ENCODE results near the gene KRTAP10-2.
"Not testable (repeated sequence)": the region's sequence is repeated elsewhere in the genome, so short reads cannot be mapped to it uniquely, and the experiment has no call there.

Gene KRTAP10-2

GRCh38 chr21:44551340-44551961 is at the start of gene KRTAP10-2:
Gene KRTAP10-2 (minus strand): TSS chr21:44551505. CDS start chr21:44551458, 47 bp downstream.
- Histone ChIP-seq H3K4me1 (ENCODE audit: insufficient read depth, low read length) (no peaks in the 10 kb centered on the region), H3K9me3 (ENCODE audit: low read length) (no peaks in the 10 kb centered on the region), H3K27me3 (ENCODE audit: control insufficient read depth in 1 of 2, insufficient read depth in 2 of 2, low read length in 2 of 2) (no peaks in the 10 kb centered on the region), H3K36me3 (ENCODE audit: insufficient read depth, low read length) (no peaks in the 10 kb centered on the region), H3K9ac (ENCODE audit: low read length) (no peak within 1 kb of the TSS), H3K4me3 (ENCODE audit: low read depth in 1 of 2, low read length in 2 of 2) (no peak within 1 kb of the TSS), H3K27ac (ENCODE audit: low read depth, low read length) (no peak within 1 kb of the TSS)

- H3K36me3 ChIP-seq (ENCODE audit: insufficient read depth, low read length); H3K27ac ChIP-seq (ENCODE audit: low read depth, low read length); H3K9ac ChIP-seq (ENCODE audit: low read length); H3K4me1 ChIP-seq (ENCODE audit: insufficient read depth, low read length); H3K4me3 ChIP-seq (ENCODE audit: low read depth in 1 of 2, low read length in 2 of 2); H3K9me3 ChIP-seq (ENCODE audit: low read length): not testable (repeated sequence)
- peaks cover 0 to 19% of the 10 kb centered on the region in 2 donors for H3K27me3 ChIP-seq (ENCODE audit: control insufficient read depth in 1 of 2, insufficient read depth in 2 of 2, low read length in 2 of 2)
Measured at GRCh38 chr21:44601091-44601490, 49.8 kb upstream of the KRTAP10-2 start.

GRCh38 chr21:44600118-44600978 is 49.0 kb upstream of the KRTAP10-2 start, which contains the start of gene KRTAP10-7:
Gene KRTAP10-7 (plus strand): TSS chr21:44600597. CDS start chr21:44600622, 25 bp downstream.
- peaks cover 0 to 19% of the 10 kb centered on the region in 2 donors for H3K27me3 ChIP-seq (ENCODE audit: control insufficient read depth in 1 of 2, insufficient read depth in 2 of 2, low read length in 2 of 2)
- H3K9me3 ChIP-seq (ENCODE audit: low read length); H3K27ac ChIP-seq (ENCODE audit: low read depth, low read length); H3K4me3 ChIP-seq (ENCODE audit: low read depth in 1 of 2, low read length in 2 of 2); H3K36me3 ChIP-seq (ENCODE audit: insufficient read depth, low read length); H3K9ac ChIP-seq (ENCODE audit: low read length); H3K4me1 ChIP-seq (ENCODE audit: insufficient read depth, low read length): not testable (repeated sequence)

- no peak overlapping the region for H3K27ac ChIP-seq (ENCODE audit: low read depth, low read length)
- no peaks in the 10 kb centered on the region for H3K36me3 ChIP-seq (ENCODE audit: insufficient read depth, low read length)
- peaks cover 0 to 19% of the 10 kb centered on the region in 2 donors for H3K27me3 ChIP-seq (ENCODE audit: control insufficient read depth in 1 of 2, insufficient read depth in 2 of 2, low read length in 2 of 2)
- H3K9ac ChIP-seq (ENCODE audit: low read length) = no peak overlapping the region
- H3K4me1 ChIP-seq (ENCODE audit: insufficient read depth, low read length) = no peaks in the 10 kb centered on the region
- H3K4me3 ChIP-seq (ENCODE audit: low read depth in 1 of 2, low read length in 2 of 2) = no peak overlapping the region
- peaks cover 6% of the 10 kb centered on the region for H3K9me3 ChIP-seq (ENCODE audit: low read length)
Measured at GRCh38 chr21:44599264-44600029, 48.1 kb upstream of the KRTAP10-2 start.

- Histone ChIP-seq H3K27me3 (ENCODE audit: control insufficient read depth in 1 of 2, insufficient read depth in 2 of 2, low read length in 2 of 2) (peaks cover 0 to 22% of the 10 kb centered on the region in 2 donors), H3K9ac (ENCODE audit: low read length) (no peak overlapping the region), H3K4me3 (ENCODE audit: low read depth in 1 of 2, low read length in 2 of 2) (no peak overlapping the region), H3K36me3 (ENCODE audit: insufficient read depth, low read length) (no peaks in the 10 kb centered on the region), H3K4me1 (ENCODE audit: insufficient read depth, low read length) (no peaks in the 10 kb centered on the region), H3K9me3 (ENCODE audit: low read length) (no peaks in the 10 kb centered on the region), H3K27ac (ENCODE audit: low read depth, low read length) (no peak overlapping the region)
Measured at GRCh38 chr21:44598061-44598460, 46.8 kb upstream of the KRTAP10-2 start.

GRCh38 chr21:44596068-44596725 is 44.9 kb upstream of the KRTAP10-2 start:
- no peak overlapping the region for H3K9ac ChIP-seq (ENCODE audit: low read length)
- no peaks in the 10 kb centered on the region for H3K4me1 ChIP-seq (ENCODE audit: insufficient read depth, low read length)
- no peak overlapping the region for H3K4me3 ChIP-seq (ENCODE audit: low read depth in 1 of 2, low read length in 2 of 2)
- peaks cover 0 to 18% of the 10 kb centered on the region in 2 donors for H3K27me3 ChIP-seq (ENCODE audit: control insufficient read depth in 1 of 2, insufficient read depth in 2 of 2, low read length in 2 of 2)
- no peaks in the 10 kb centered on the region for H3K36me3 ChIP-seq (ENCODE audit: insufficient read depth, low read length)
- no peak overlapping the region for H3K27ac ChIP-seq (ENCODE audit: low read depth, low read length)
- H3K9me3 ChIP-seq (ENCODE audit: low read length) = no peaks in the 10 kb centered on the region

- Histone ChIP-seq H3K4me3 (ENCODE audit: low read depth in 1 of 2, low read length in 2 of 2) (no peak overlapping the region), H3K9me3 (ENCODE audit: low read length) (no peaks in the 10 kb centered on the region), H3K27ac (ENCODE audit: low read depth, low read length) (no peak overlapping the region), H3K36me3 (ENCODE audit: insufficient read depth, low read length) (no peaks in the 10 kb centered on the region), H3K4me1 (ENCODE audit: insufficient read depth, low read length) (no peaks in the 10 kb centered on the region), H3K9ac (ENCODE audit: low read length) (no peak overlapping the region), H3K27me3 (ENCODE audit: control insufficient read depth in 1 of 2, insufficient read depth in 2 of 2, low read length in 2 of 2) (peaks cover 0 to 19% of the 10 kb centered on the region in 2 donors)
Measured at GRCh38 chr21:44595524-44595923, 44.2 kb upstream of the KRTAP10-2 start.

- Histone ChIP-seq H3K27me3 (ENCODE audit: control insufficient read depth in 1 of 2, insufficient read depth in 2 of 2, low read length in 2 of 2) (peaks cover 0 to 25% of the 10 kb centered on the region in 2 donors), H3K36me3 (ENCODE audit: insufficient read depth, low read length) (no peaks in the 10 kb centered on the region), H3K4me3 (ENCODE audit: low read depth in 1 of 2, low read length in 2 of 2) (no peak overlapping the region)
Measured at GRCh38 chr21:44594406-44594916, 43.2 kb upstream of the KRTAP10-2 start.

GRCh38 chr21:44593598-44594405 is 42.5 kb upstream of the KRTAP10-2 start:
- Histone ChIP-seq H3K4me3 (ENCODE audit: low read depth in 1 of 2, low read length in 2 of 2) (no peak overlapping the region), H3K4me1 (ENCODE audit: insufficient read depth, low read length) (no peaks in the 10 kb centered on the region), H3K9ac (ENCODE audit: low read length) (no peak overlapping the region), H3K27me3 (ENCODE audit: control insufficient read depth in 1 of 2, insufficient read depth in 2 of 2, low read length in 2 of 2) (peaks cover 0 to 29% of the 10 kb centered on the region in 2 donors), H3K36me3 (ENCODE audit: insufficient read depth, low read length) (no peaks in the 10 kb centered on the region), H3K9me3 (ENCODE audit: low read length) (no peaks in the 10 kb centered on the region), H3K27ac (ENCODE audit: low read depth, low read length) (no peak overlapping the region)

More at GRCh38 chr21:44594406-44594916, 43.2 kb upstream of the KRTAP10-2 start:
- H3K9me3 ChIP-seq (ENCODE audit: low read length) = no peaks in the 10 kb centered on the region
- H3K9ac ChIP-seq (ENCODE audit: low read length) = no peak overlapping the region
- H3K27ac ChIP-seq (ENCODE audit: low read depth, low read length) = no peak overlapping the region
- no peaks in the 10 kb centered on the region for H3K4me1 ChIP-seq (ENCODE audit: insufficient read depth, low read length)

Data from muscle layer of colon (tissue), 2 donors.